CD4-positive, alpha-beta T cell (primary cell): ENCODE measurements around the gene RANBP3. TPM values are rescaled to one million over a fixed set of nuclear protein-coding genes. Genes with fewer than 3 reads are reported as not detected.

ENCODE experiments used
- ATAC-seq: fragments of 200-7000 bp; cut with Tn5 transposase; one replicate; pipeline ENCODE4 v1.10.0; 2022; ENCODE audit warnings: mild to moderate bottlenecking; ENCODE audit not compliant: poor library complexity
- CTCF ChIA-PET: fragments of 350-600 bp; sonication (Branson Sonifier 250); formaldehyde crosslinking; loops from one replicate; lab custom pipeline; 2021; ENCODE audit warnings: antibody characterized with exemption, inconsistent platforms; lab: Charles Lee
- POLR2A ChIA-PET: fragments of 350-600 bp; sonication (Branson Sonifier 250); formaldehyde crosslinking; loops from one replicate; lab custom pipeline; 2021; ENCODE audit warnings: antibody characterized with exemption, inconsistent platforms; lab: Charles Lee
- DNase-seq, 14 experiments: peaks; one replicate each; pipeline ENCODE4 v3.0.0-alpha.2; 2013 to 2020; ENCODE audit warnings: mixed read lengths in 2 of 14
- H3K27ac ChIP-seq, 2 donors: one replicate each; pipeline versions ENCODE4 v1.5.1 to v1.7.0; 2013; ENCODE audit warnings: low read length in 2 of 2, low read depth in 1 of 2, mild to moderate bottlenecking in 1 of 2
- H3K27me3 ChIP-seq, 2 experiments: 1 replicate in 1 of 2; 2 replicates in 1 of 2; pipeline versions ENCODE4 v1.6.1 to v1.7.0; 2013; ENCODE audit warnings: low read length in 2 of 2, control low read depth in 1 of 2, mild to moderate bottlenecking in 1 of 2, moderate library complexity in 1 of 2; ENCODE audit not compliant: insufficient read depth in 2 of 2, control insufficient read depth in 1 of 2
- H3K36me3 ChIP-seq: one replicate; pipeline ENCODE4 v1.6.1; 2013; ENCODE audit warnings: low read length, control low read depth; ENCODE audit not compliant: insufficient read depth
- H3K4me1 ChIP-seq: one replicate; pipeline ENCODE4 v1.6.1; 2013; ENCODE audit warnings: low read length, control low read depth; ENCODE audit not compliant: insufficient read depth
- H3K4me3 ChIP-seq: one replicate; pipeline ENCODE4 v1.5.1; 2013; ENCODE audit warnings: mild to moderate bottlenecking, low read length, moderate library complexity
- H3K9me3 ChIP-seq, 2 experiments: 1 replicate in 1 of 2; 2 replicates in 1 of 2; pipeline versions ENCODE4 v1.6.1 to v1.7.0; 2013; ENCODE audit warnings: low read length in 2 of 2, mild to moderate bottlenecking in 2 of 2, control low read depth in 1 of 2, moderate library complexity in 1 of 2; ENCODE audit not compliant: control insufficient read depth in 1 of 2, insufficient read depth in 1 of 2
- H3K27ac Mint-ChIP-seq: one replicate; pipeline ENCODE4 v1.8.0; 2020; ENCODE audit warnings: mixed read lengths
- H3K27me3 Mint-ChIP-seq: one replicate; pipeline ENCODE4 v1.8.0; 2021; ENCODE audit warnings: mixed read lengths
- H3K36me3 Mint-ChIP-seq: one replicate; pipeline ENCODE4 v1.8.0; 2021; ENCODE audit warnings: low read depth, mixed read lengths
- H3K4me1 Mint-ChIP-seq: one replicate; pipeline ENCODE4 v1.8.0; 2021; ENCODE audit warnings: low read depth, mixed read lengths
- H3K4me3 Mint-ChIP-seq: one replicate; pipeline ENCODE4 v1.8.0; 2020; ENCODE audit warnings: mild to moderate bottlenecking, mixed read lengths
- H3K9me3 Mint-ChIP-seq: one replicate; pipeline ENCODE4 v1.8.0; 2020; ENCODE audit warnings: mixed read lengths
- intact Hi-C, 2 experiments: fragments of 100-400 bp; cut with DNase I in 1 of 2; cut with micrococcal nuclease in 1 of 2; formaldehyde crosslinking; loops; one replicate each; pipeline versions ENCODE4 v1.15.1 to v1.9.0; 2023 to 2025; cut with DNase I, micrococcal nuclease
- total RNA-seq, 174 experiments: library from RNA in 2 of 174; stranded (reverse) in 2 of 174; gene quantifications; one replicate each; pipeline ENCODE4 v1.2.3 and lab custom pipeline; 2021 to 2026
- TF ChIP-seq, protein P1 (sequence below): fragments of 200-600 bp; IDR thresholded peaks from one replicate; pipeline ENCODE4 v1.8.0; 2022; ENCODE audit warnings: antibody characterized with exemption, mild to moderate bottlenecking

The RANBP3 gene
- total RNA-seq, 2 experiments from 2014 or later = 82.7 to 88.7 TPM

DNA sequence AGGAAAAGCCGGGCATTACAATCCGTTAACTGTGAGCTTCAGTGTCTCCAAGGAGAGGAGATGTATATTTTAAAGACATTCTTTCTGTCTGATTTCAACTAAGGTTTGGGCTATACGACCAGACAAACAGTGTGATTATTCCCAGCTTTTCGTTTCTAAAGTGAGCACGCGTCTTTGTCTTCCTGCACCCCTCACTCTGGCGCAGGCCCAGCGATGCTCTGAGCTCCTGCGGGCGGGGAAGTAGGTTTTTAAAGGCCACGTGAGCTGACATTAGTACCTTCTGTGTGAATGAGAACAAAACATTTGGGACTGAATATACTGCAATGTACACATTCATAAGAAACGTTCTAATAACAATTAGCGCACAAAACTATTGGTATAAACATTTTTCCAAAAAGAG is 15.3 kb upstream of the RANBP3 start:
- no peaks in the 10 kb centered on the region for H3K27me3 Mint-ChIP-seq
- Histone ChIP-seq H3K9me3 (no peaks in the 10 kb centered on the region), H3K36me3 (no peaks in the 10 kb centered on the region), H3K27ac (no peak overlapping the region), H3K27me3 (no peaks in the 10 kb centered on the region), H3K4me3 (no peak overlapping the region), H3K4me1 (no peaks in the 10 kb centered on the region)
- H3K27ac Mint-ChIP-seq = no peak overlapping the region
- ATAC-seq = no peak
- H3K4me3 Mint-ChIP-seq = no peak overlapping the region
- ChIA-PET POLR2A (no interaction called here), CTCF (no interaction called here)
- no peaks in the 10 kb centered on the region for H3K9me3 Mint-ChIP-seq
- H3K4me1 Mint-ChIP-seq = no peaks in the 10 kb centered on the region
- TF ChIP-seq, protein P1, sequence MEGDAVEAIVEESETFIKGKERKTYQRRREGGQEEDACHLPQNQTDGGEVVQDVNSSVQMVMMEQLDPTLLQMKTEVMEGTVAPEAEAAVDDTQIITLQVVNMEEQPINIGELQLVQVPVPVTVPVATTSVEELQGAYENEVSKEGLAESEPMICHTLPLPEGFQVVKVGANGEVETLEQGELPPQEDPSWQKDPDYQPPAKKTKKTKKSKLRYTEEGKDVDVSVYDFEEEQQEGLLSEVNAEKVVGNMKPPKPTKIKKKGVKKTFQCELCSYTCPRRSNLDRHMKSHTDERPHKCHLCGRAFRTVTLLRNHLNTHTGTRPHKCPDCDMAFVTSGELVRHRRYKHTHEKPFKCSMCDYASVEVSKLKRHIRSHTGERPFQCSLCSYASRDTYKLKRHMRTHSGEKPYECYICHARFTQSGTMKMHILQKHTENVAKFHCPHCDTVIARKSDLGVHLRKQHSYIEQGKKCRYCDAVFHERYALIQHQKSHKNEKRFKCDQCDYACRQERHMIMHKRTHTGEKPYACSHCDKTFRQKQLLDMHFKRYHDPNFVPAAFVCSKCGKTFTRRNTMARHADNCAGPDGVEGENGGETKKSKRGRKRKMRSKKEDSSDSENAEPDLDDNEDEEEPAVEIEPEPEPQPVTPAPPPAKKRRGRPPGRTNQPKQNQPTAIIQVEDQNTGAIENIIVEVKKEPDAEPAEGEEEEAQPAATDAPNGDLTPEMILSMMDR = no peak
- no peak for DNase-seq
- H3K36me3 Mint-ChIP-seq = no peaks in the 10 kb centered on the region
- intact Hi-C loops = no loop called here

- Mint-ChIP-seq H3K27me3 (no peaks in the 10 kb centered on the region), H3K9me3 (no peaks in the 10 kb centered on the region), H3K27ac (no peak overlapping the region), H3K36me3 (no peaks in the 10 kb centered on the region), H3K4me1 (peaks cover under 1% of the 10 kb centered on the region), H3K4me3 (no peak overlapping the region)
- TF ChIP-seq, protein P1 = no peak
- H3K4me1 ChIP-seq = peaks cover 2% of the 10 kb centered on the region
- H3K36me3 ChIP-seq = no peaks in the 10 kb centered on the region
- CTCF ChIA-PET = no interaction called here
- no peaks in the 10 kb centered on the region for H3K27me3 ChIP-seq
- intact Hi-C loops = no loop called here
- POLR2A ChIA-PET = no interaction called here
- peak in 1 of 14 experiments; percentile 4 for DNase-seq
- H3K9me3 ChIP-seq = no peaks in the 10 kb centered on the region
- no peak for ATAC-seq
- no peak overlapping the region for H3K27ac ChIP-seq
- H3K4me3 ChIP-seq = no peak overlapping the region
Measured at GRCh38 chr19:5992756-5993155, 14.8 kb upstream of the RANBP3 start.

DNA sequence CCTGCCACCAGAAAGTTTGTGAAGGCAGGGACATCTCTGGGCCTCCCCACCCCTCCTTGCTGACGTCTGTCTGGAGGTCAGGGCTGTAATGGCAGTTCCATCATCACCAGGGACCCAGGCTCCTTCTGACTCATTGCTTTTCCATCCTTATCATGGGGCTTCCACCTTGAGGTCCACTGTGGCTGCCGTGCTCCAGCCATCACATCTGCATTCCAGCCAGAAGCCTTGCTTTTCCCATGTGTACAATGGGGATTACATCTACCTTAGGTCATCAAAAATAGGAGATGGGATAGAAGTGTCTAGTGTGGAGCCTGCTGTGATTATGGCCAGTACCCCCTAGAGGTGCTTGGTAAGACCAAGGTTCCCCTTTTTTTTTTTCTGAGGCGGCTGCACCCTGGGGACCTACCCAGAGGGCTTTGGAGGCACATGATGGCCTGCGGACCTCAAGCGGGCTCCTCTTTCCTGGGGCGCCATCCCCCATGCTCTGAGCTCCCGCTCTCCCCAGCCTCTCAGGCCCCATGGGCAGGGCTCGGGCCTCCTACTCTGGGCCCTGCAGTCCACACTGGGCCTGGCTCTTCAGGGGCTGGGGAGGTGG is 13.4 kb upstream of the RANBP3 start:
- ChIA-PET CTCF (no interaction called here), POLR2A (no interaction called here)
- peaks cover 9% of the 10 kb centered on the region for H3K4me1 Mint-ChIP-seq
- TF ChIP-seq, protein P1 = no peak
- H3K4me3 ChIP-seq = no peak overlapping the region
- H3K9me3 Mint-ChIP-seq = no peaks in the 10 kb centered on the region
- no peaks in the 10 kb centered on the region for H3K27me3 ChIP-seq
- peaks cover 6% of the 10 kb centered on the region for H3K4me1 ChIP-seq
- no peaks in the 10 kb centered on the region for H3K27me3 Mint-ChIP-seq
- no peaks in the 10 kb centered on the region for H3K36me3 Mint-ChIP-seq
- DNase-seq (peak in 1 of 14 experiments; percentile 3), ATAC-seq (no peak)
- no peak overlapping the region for H3K27ac Mint-ChIP-seq
- no peak overlapping the region for H3K4me3 Mint-ChIP-seq
- H3K27ac ChIP-seq = no peak overlapping the region
- intact Hi-C loops = no loop called here
- H3K36me3 ChIP-seq = no peaks in the 10 kb centered on the region
- H3K9me3 ChIP-seq = no peaks in the 10 kb centered on the region
